H1 (cell line): ENCODE results near the gene HPCAL4. TPM values are rescaled to one million over a fixed set of nuclear protein-coding genes. Genes with fewer than 3 reads are reported as not detected.

Source experiments
- ASH2L ChIP-seq: fragments of 200-600, 300-600 bp; sonication (generic); IDR thresholded peaks from one replicate; pipeline ENCODE4 v1.7.1; 2017; ENCODE audit warnings: low read length
- BACH1 ChIP-seq: IDR thresholded peaks from 2 replicates; pipeline ENCODE4 v1.6.1; 2012; ENCODE audit warnings: low read length, improper control_type of control experiment
- EGR1 ChIP-seq: IDR thresholded peaks from 2 replicates; pipeline ENCODE4 v1.6.1; 2011; ENCODE audit warnings: low read depth, low read length, borderline replicate concordance
- EP300 ChIP-seq, 2 experiments: IDR thresholded peaks; 1 replicate in 1 of 2; 2 replicates in 1 of 2; pipeline ENCODE4 v1.6.1; 2011 to 2012; ENCODE audit warnings: low read depth in 2 of 2, low read length in 2 of 2, mild to moderate bottlenecking in 2 of 2, borderline replicate concordance in 1 of 2, inconsistent platforms in 1 of 2, moderate library complexity in 1 of 2
- FOSL1 ChIP-seq: IDR thresholded peaks from 2 replicates; pipeline ENCODE4 v1.6.1; 2011; ENCODE audit warnings: mild to moderate bottlenecking, low read depth, low read length, moderate library complexity; ENCODE audit not compliant: insufficient read depth
- GTF2F1 ChIP-seq: IDR thresholded peaks from 2 replicates; pipeline ENCODE4 v1.6.1; 2012; ENCODE audit warnings: low read depth, low read length, improper control_type of control experiment, borderline replicate concordance
- HDAC2 ChIP-seq, 2 experiments: fragments of 300-600 bp in 1 of 2; sonication (generic) in 1 of 2; IDR thresholded peaks; 2 replicates each; pipeline ENCODE4 v1.6.1; 2011 to 2012; ENCODE audit warnings: low read depth in 2 of 2, low read length in 2 of 2, mild to moderate bottlenecking in 2 of 2, moderate library complexity in 2 of 2, borderline replicate concordance in 1 of 2, inconsistent platforms in 1 of 2
- HDAC6 ChIP-seq: IDR thresholded peaks from one replicate; pipeline ENCODE4 v1.7.1; 2012; ENCODE audit warnings: low read depth, mild to moderate bottlenecking, inconsistent platforms, low read length, moderate library complexity
- JUND ChIP-seq: IDR thresholded peaks from 2 replicates; pipeline ENCODE4 v1.6.1; 2011; ENCODE audit warnings: mild to moderate bottlenecking, improper control_type of control experiment, low read length
- MAFK ChIP-seq: IDR thresholded peaks from 2 replicates; pipeline ENCODE4 v1.6.1; 2012; ENCODE audit warnings: low read depth, mild to moderate bottlenecking, improper control_type of control experiment, low read length
- NANOG ChIP-seq: IDR thresholded peaks from 2 replicates; pipeline ENCODE4 v1.6.1; 2011; ENCODE audit warnings: low read length, low read depth, mild to moderate bottlenecking, inconsistent platforms; ENCODE audit not compliant: insufficient read depth, poor library complexity, severe bottlenecking
- RAD21 ChIP-seq, 2 experiments: IDR thresholded peaks in 1 of 2; conservative IDR thresholded peaks in 1 of 2; 2 replicates each; pipeline ENCODE4 v1.6.1; 2011; ENCODE audit warnings: low read depth in 2 of 2, low read length in 2 of 2, improper control_type of control experiment in 1 of 2, inconsistent platforms in 1 of 2, mild to moderate bottlenecking in 1 of 2, moderate library complexity in 1 of 2
- RFX5 ChIP-seq: IDR thresholded peaks from 2 replicates; pipeline ENCODE4 v1.6.1; 2011; ENCODE audit warnings: low read depth, low read length, improper control_type of control experiment, borderline replicate concordance
- SAP30 ChIP-seq: fragments of 300-600 bp; sonication (generic); IDR thresholded peaks from 2 replicates; pipeline ENCODE4 v1.7.1; 2012; ENCODE audit warnings: low read length, moderate library complexity, mild to moderate bottlenecking, inconsistent platforms; ENCODE audit not compliant: insufficient read depth, insufficient replicate concordance
- SIN3A ChIP-seq, 2 experiments: IDR thresholded peaks in 1 of 2; conservative IDR thresholded peaks in 1 of 2; 2 replicates each; pipeline ENCODE4 v1.6.1; 2011 to 2012; ENCODE audit warnings: low read length in 2 of 2, improper control_type of control experiment in 1 of 2, low read depth in 1 of 2, mild to moderate bottlenecking in 1 of 2
- SRF ChIP-seq: IDR thresholded peaks from 2 replicates; pipeline ENCODE4 v1.6.1; 2011; ENCODE audit warnings: mild to moderate bottlenecking, low read depth, low read length, moderate library complexity
- TAF1 ChIP-seq: IDR thresholded peaks from 2 replicates; pipeline ENCODE4 v1.6.1; 2011; ENCODE audit warnings: mild to moderate bottlenecking, low read depth, low read length
- TBP ChIP-seq: IDR thresholded peaks from 2 replicates; pipeline ENCODE4 v1.6.1; 2011; ENCODE audit warnings: low read depth, low read length, improper control_type of control experiment
- TEAD4 ChIP-seq: IDR thresholded peaks from 2 replicates; pipeline ENCODE4 v1.6.1; 2012; ENCODE audit warnings: low read depth, low read length, inconsistent platforms, mixed read lengths
- ZNF274 ChIP-seq: IDR thresholded peaks from 2 replicates; pipeline ENCODE4 v1.7.0; 2012; ENCODE audit warnings: low read length, borderline replicate concordance; ENCODE audit errors: extremely low read depth
- polyA plus RNA-seq, 7 experiments: library from polyadenylated mRNA; depleted of rRNA in 3 of 7; stranded (reverse) in 5 of 7; unstranded in 2 of 7; fragments of >200 nt in 5 of 7; fragments of 200-250 nt in 2 of 7; gene quantifications; 1 replicate in 5 of 7; 2 replicates in 1 of 7; 4 replicates in 1 of 7; pipeline versions ENCODE4 v1.2.1 to v1.2.3, GENCODE V29; 2011 to 2013; ENCODE audit warnings: missing spikeins in 2 of 7, mixed read lengths in 2 of 7
- total RNA-seq: library from RNA; stranded (reverse); fragmentation: NEBNext Ultra II Directional; extraction: Animal tissue kit (Norgen Biotek cat#: 25700); gene quantifications from 2 replicates; pipeline ENCODE4 v1.2.1, GENCODE V29; 2021
- TF ChIP-seq, protein P1 (sequence below): IDR thresholded peaks from 2 replicates; pipeline ENCODE4 v1.6.1; 2011; ENCODE audit warnings: low read depth, mild to moderate bottlenecking, low read length; ENCODE audit not compliant: insufficient read depth
- TF ChIP-seq, protein P2 (sequence below): IDR thresholded peaks from 2 replicates; pipeline ENCODE4 v1.6.1; 2012; ENCODE audit warnings: inconsistent platforms

HPCAL4 gene
- total and polyA plus RNA-seq, 2 of the 8 experiments (the other 6 are each of a cell fraction or from before 2014, with no cell fraction given), result 0.54 to 0.74 TPM

DNA sequence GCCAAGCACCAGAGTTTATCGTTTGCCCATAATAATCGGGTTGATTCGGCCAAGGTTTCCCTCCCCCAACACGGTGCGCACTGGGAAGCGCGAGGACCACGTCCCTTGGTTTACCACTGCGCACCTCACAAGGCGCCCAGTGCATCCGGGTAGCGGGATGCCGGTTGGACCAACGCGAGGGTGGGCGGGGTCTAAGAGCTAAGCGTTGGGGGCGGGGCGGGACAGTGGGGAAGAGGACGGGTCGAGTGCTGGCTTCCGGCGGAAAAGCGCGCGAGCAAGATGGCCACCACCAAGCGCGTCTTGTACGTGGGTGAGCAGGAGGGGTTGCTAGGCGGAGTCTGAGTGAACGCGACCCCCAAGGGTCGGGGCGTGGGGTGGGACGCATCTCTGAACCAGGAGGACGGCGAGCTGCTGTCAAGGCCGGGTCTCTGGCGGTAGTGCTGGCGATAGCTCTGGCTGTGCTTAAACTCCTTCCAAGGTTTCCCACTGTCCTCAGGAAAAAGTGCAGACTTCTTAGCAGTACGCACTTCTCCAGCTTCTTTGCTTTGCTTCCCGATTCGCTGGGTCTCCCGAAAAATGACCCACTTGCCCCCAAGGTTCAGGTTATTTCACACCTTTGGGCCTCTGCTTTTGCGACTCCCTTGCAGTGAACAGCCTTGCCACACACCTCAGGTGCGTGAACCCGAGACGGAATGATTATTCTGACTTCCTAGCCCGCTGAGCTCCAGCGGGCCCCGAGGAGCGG, 47.6 kb upstream of the HPCAL4 start, which contains the start of gene PPIE (continued):
- no peak for TF ChIP-seq RAD21 (IDR thresholded peaks at IDR 0.05 in 1 of 2, conservative IDR thresholded peaks at IDR 0.05 in 1 of 2; ENCODE audit: low read depth in 2 of 2, low read length in 2 of 2)
- TF ChIP-seq MAFK, result no peak
- peak; percentile 79 for TF ChIP-seq TAF1
- TF ChIP-seq FOSL1, result no peak
- TF ChIP-seq RFX5, result no peak
- TF ChIP-seq TEAD4, result no peak
- no peak for TF ChIP-seq EP300 (IDR thresholded peaks at IDR 0.05; ENCODE audit: borderline replicate concordance in 1 of 2, low read depth in 2 of 2, low read length in 2 of 2)
- TF ChIP-seq GTF2F1, result no peak
- TF ChIP-seq ZNF274, result no peak
- TF ChIP-seq BACH1, result no peak
- no peak for TF ChIP-seq JUND
- TF ChIP-seq HDAC2 (IDR thresholded peaks at IDR 0.05; ENCODE audit: borderline replicate concordance in 1 of 2, low read depth in 2 of 2, low read length in 2 of 2), result peak in 1 of 2 experiments; percentile 57; a peak in 2 of 4 replicates
- TF ChIP-seq NANOG, result no peak
- no peak for TF ChIP-seq HDAC6
- TF ChIP-seq, protein P1, sequence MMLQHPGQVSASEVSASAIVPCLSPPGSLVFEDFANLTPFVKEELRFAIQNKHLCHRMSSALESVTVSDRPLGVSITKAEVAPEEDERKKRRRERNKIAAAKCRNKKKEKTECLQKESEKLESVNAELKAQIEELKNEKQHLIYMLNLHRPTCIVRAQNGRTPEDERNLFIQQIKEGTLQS, result no peak
- TF ChIP-seq SAP30, result no peak
- no peak for TF ChIP-seq TBP
- peak; percentile 50 for TF ChIP-seq ASH2L
- TF ChIP-seq, protein P2, sequence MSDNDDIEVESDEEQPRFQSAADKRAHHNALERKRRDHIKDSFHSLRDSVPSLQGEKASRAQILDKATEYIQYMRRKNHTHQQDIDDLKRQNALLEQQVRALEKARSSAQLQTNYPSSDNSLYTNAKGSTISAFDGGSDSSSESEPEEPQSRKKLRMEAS, result peak; percentile 93
- TF ChIP-seq SIN3A (conservative IDR thresholded peaks at IDR 0.05 in 1 of 2, IDR thresholded peaks at IDR 0.05 in 1 of 2; ENCODE audit: low read depth in 1 of 2, low read length in 2 of 2), result peak; percentile 55 to 59; a peak in 2 of 4 replicates
- no peak for TF ChIP-seq EGR1
- TF ChIP-seq SRF, result no peak
